ENCODE results near the gene TEAD4.

The TEAD4 gene

GRCh38 chr12:3083241-3083920 lies 124.2 kb downstream of the TEAD4 start:
- no peak overlapping the region for H3K9ac ChIP-seq (ENCODE audit: low read length)
- 0 out of 2 replicates have a peak, but pooled peaks cover 5% of the 10 kb centered on the region for H3K9me3 ChIP-seq (ENCODE audit: control insufficient read depth, insufficient read depth, low read depth, low read length)
- peaks cover 33% of the 10 kb centered on the region for H3K4me1 ChIP-seq (ENCODE audit: control insufficient read depth, insufficient read depth, low read length)
- H3K27ac ChIP-seq (ENCODE audit: low read depth, low read length): no peak overlapping the region
- H3K4me3 ChIP-seq (ENCODE audit: low read depth, low read length): no peak overlapping the region
- H3K27me3 ChIP-seq (ENCODE audit: control insufficient read depth, insufficient read depth, low read length): no peaks in the 10 kb centered on the region
- no peaks in the 10 kb centered on the region for H3K36me3 ChIP-seq (ENCODE audit: control insufficient read depth, insufficient read depth, low read length)

DNA sequence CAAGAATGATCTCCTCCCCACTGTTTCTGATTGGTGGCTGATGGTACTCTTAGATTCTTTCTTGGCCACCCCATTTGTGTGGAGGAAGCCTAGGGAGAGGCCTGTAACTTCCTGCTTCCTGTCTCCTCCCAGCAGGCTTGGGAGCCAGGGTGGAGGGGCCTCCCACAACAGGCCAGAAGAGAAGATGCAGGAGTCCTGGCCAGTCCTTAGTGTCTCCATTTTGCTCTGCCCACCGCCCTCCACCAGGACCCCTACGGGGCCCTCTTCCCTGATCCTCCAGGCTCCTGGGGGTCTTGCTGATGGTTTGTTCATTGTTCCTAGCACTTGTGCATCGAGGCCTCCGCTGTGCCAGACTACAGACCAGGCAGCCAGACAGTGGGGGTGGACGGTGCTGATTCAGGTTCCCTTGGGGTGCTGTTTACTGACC lies 124.7 kb downstream of the TEAD4 start:
- 0 out of 2 replicates have a peak, but pooled peaks cover 5% of the 10 kb centered on the region for H3K9me3 ChIP-seq (ENCODE audit: control insufficient read depth, insufficient read depth, low read depth, low read length)
- no peak overlapping the region for H3K27ac ChIP-seq (ENCODE audit: low read depth, low read length)
- no peak overlapping the region for H3K9ac ChIP-seq (ENCODE audit: low read length)
- no peak overlapping the region for H3K4me3 ChIP-seq (ENCODE audit: low read depth, low read length)
- H3K36me3 ChIP-seq (ENCODE audit: control insufficient read depth, insufficient read depth, low read length): no peaks in the 10 kb centered on the region
- peaks cover 30% of the 10 kb centered on the region for H3K4me1 ChIP-seq (ENCODE audit: control insufficient read depth, insufficient read depth, low read length)
- no peaks in the 10 kb centered on the region for H3K27me3 ChIP-seq (ENCODE audit: control insufficient read depth, insufficient read depth, low read length)

GRCh38 chr12:3084742-3085141 lies 125.5 kb downstream of the TEAD4 start:
- H3K27ac ChIP-seq (ENCODE audit: low read depth, low read length): no peak overlapping the region; the same call in 1 of the 2 replicates
- peaks cover 30% of the 10 kb centered on the region for H3K4me1 ChIP-seq (ENCODE audit: control insufficient read depth, insufficient read depth, low read length)
- H3K36me3 ChIP-seq (ENCODE audit: control insufficient read depth, insufficient read depth, low read length): no peaks in the 10 kb centered on the region
- no peaks in the 10 kb centered on the region for H3K27me3 ChIP-seq (ENCODE audit: control insufficient read depth, insufficient read depth, low read length)
- H3K9me3 ChIP-seq (ENCODE audit: control insufficient read depth, insufficient read depth, low read depth, low read length): 0 out of 2 replicates have a peak, but pooled peaks cover 5% of the 10 kb centered on the region
- no peak overlapping the region for H3K9ac ChIP-seq (ENCODE audit: low read length)
- no peak overlapping the region for H3K4me3 ChIP-seq (ENCODE audit: low read depth, low read length)

GRCh38 chr12:3085341-3086139 lies 126.3 kb downstream of the TEAD4 start:
- Histone ChIP-seq H3K4me3 (ENCODE audit: low read depth, low read length) (no peak overlapping the region), H3K36me3 (ENCODE audit: control insufficient read depth, insufficient read depth, low read length) (no peaks in the 10 kb centered on the region), H3K9ac (ENCODE audit: low read length) (no peak overlapping the region), H3K9me3 (ENCODE audit: control insufficient read depth, insufficient read depth, low read depth, low read length) (0 out of 2 replicates have a peak, but pooled peaks cover 5% of the 10 kb centered on the region), H3K27ac (ENCODE audit: low read depth, low read length) (no peak overlapping the region), H3K27me3 (ENCODE audit: control insufficient read depth, insufficient read depth, low read length) (no peaks in the 10 kb centered on the region), H3K4me1 (ENCODE audit: control insufficient read depth, insufficient read depth, low read length) (peaks cover 30% of the 10 kb centered on the region)

DNA sequence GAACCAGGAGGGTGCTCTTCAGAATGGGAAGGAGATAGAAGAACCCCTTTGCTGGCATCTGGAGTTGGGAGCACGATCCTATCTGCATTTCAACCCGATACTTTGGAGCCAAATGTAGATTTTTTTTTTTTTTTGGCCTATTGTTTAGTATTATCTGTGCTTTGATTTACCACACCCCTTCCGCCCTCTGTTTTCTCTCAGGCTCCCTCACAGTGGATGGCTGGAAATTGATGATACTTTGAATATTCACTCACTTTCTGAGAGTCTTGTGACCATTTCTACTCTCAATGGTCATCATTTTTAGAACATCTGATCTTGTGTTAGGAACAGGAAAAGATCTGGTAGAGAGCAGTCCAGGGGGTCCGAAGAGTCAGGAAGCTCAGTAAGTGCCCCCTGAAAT lies 127.0 kb downstream of the TEAD4 start:
- Histone ChIP-seq H3K4me3 (ENCODE audit: low read depth, low read length) (no peak overlapping the region), H3K9me3 (ENCODE audit: control insufficient read depth, insufficient read depth, low read depth, low read length) (0 out of 2 replicates have a peak, but pooled peaks cover 5% of the 10 kb centered on the region), H3K4me1 (ENCODE audit: control insufficient read depth, insufficient read depth, low read length) (peaks cover 30% of the 10 kb centered on the region), H3K27ac (ENCODE audit: low read depth, low read length) (no peak overlapping the region), H3K27me3 (ENCODE audit: control insufficient read depth, insufficient read depth, low read length) (no peaks in the 10 kb centered on the region), H3K36me3 (ENCODE audit: control insufficient read depth, insufficient read depth, low read length) (no peaks in the 10 kb centered on the region), H3K9ac (ENCODE audit: low read length) (no peak overlapping the region)

DNA sequence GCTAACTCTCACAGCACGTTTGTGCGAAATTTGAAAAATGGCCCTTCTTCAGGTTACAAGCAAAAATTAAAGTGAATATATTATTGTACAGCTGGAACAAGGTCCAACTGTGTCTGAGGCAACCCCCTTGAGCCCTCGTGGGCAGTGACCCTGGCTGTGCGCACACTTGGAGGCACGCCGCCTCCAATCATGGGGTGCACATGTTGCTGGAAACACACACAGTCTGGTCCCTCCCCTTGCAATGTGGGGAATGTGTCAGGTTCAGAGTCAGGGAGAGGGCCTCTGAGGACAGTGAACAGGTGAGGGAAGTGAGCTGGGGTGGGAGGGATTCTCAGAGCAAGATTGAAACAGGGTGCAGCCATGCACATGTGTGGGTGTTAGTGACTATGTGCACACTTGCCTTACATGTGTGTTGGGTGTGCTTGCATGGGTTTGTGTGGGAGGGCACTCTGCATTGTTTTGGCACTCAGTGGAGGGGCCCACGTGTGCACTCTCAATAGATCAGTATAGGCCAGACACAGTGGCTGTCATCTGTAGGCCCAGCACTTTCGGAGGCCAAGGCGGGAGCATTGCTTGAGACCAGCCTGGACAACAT lies 127.6 kb downstream of the TEAD4 start:
- Histone ChIP-seq H3K36me3 (ENCODE audit: control insufficient read depth, insufficient read depth, low read length) (no peaks in the 10 kb centered on the region), H3K9me3 (ENCODE audit: control insufficient read depth, insufficient read depth, low read depth, low read length) (0 out of 2 replicates have a peak, but pooled peaks cover 5% of the 10 kb centered on the region), H3K4me3 (ENCODE audit: low read depth, low read length) (no peak overlapping the region), H3K9ac (ENCODE audit: low read length) (no peak overlapping the region), H3K27ac (ENCODE audit: low read depth, low read length) (no peak overlapping the region), H3K27me3 (ENCODE audit: control insufficient read depth, insufficient read depth, low read length) (no peaks in the 10 kb centered on the region), H3K4me1 (ENCODE audit: control insufficient read depth, insufficient read depth, low read length) (peaks cover 30% of the 10 kb centered on the region)

DNA sequence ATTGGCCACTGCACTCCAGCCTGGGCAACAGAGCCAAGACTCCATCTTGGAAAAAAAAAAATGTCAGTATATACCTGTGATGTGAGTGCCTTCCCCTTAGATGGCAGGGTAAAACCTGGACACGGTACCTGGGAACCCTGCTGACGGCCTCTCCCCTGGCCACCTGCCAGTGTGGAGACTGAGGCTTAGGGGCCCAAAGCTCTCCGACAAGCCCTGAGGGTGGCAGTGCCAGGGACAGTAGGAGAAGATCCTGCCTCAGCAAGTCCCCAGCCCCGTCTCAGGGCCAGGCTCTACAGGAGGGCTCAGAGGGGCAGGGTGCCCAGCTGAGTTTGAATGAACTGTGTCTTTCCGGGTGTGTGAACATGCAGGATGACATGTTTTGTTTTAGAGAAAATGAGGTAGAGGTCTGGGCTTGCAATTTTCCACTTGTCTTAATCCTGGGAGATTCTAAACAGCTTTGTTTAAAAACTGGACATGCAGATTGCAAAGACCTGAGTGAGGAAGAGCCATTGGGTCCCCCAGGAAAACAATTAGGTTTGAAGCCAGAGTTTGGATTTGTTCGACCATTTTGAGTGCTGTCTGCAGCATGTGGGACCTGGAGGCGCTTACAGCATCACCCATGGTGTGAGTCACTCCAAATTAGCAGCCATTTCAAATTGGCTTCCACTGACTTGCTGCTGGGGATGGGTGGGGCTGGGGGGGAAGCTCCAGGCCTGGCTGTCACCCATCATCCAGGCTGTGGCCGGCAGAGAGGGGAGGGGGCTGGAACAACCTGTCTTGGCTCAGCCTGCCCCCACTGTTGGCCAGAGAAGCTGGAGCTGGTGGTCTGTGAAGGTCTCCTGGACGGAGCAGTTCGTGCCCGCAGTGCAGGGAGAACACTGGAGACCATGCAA lies 128.8 kb downstream of the TEAD4 start:
- H3K4me1 ChIP-seq (ENCODE audit: control insufficient read depth, insufficient read depth, low read length): peaks cover 30% of the 10 kb centered on the region
- H3K27me3 ChIP-seq (ENCODE audit: control insufficient read depth, insufficient read depth, low read length): no peaks in the 10 kb centered on the region
- H3K4me3 ChIP-seq (ENCODE audit: low read depth, low read length): no peak overlapping the region
- no peaks in the 10 kb centered on the region for H3K36me3 ChIP-seq (ENCODE audit: control insufficient read depth, insufficient read depth, low read length)
- no peaks in the 10 kb centered on the region for H3K9me3 ChIP-seq (ENCODE audit: control insufficient read depth, insufficient read depth, low read depth, low read length)
- H3K9ac ChIP-seq (ENCODE audit: low read length): no peak overlapping the region
- H3K27ac ChIP-seq (ENCODE audit: low read depth, low read length): no peak overlapping the region

- H3K36me3 ChIP-seq (ENCODE audit: control insufficient read depth, insufficient read depth, low read length): no peaks in the 10 kb centered on the region
- H3K4me1 ChIP-seq (ENCODE audit: control insufficient read depth, insufficient read depth, low read length): peaks cover 17% of the 10 kb centered on the region
- H3K9ac ChIP-seq (ENCODE audit: low read length): no peak overlapping the region
- no peak overlapping the region for H3K27ac ChIP-seq (ENCODE audit: low read depth, low read length)
- no peaks in the 10 kb centered on the region for H3K9me3 ChIP-seq (ENCODE audit: control insufficient read depth, insufficient read depth, low read depth, low read length)
- H3K4me3 ChIP-seq (ENCODE audit: low read depth, low read length): no peak overlapping the region
- no peaks in the 10 kb centered on the region for H3K27me3 ChIP-seq (ENCODE audit: control insufficient read depth, insufficient read depth, low read length)
Observed at GRCh38 chr12:3089588-3089987, 130.4 kb downstream of the TEAD4 start.

All from HUES6 (cell line).